Measurements from ENCODE around the gene FLNB.
A peak's percentile ranks its signal among the peaks of the same experiment; 100 is the strongest.

FLNB gene

GRCh38 chr3:58106061-58106460 lies 97.8 kb downstream of the FLNB start:
- no peak for DNase-seq (ENCODE audit: low read depth)

GRCh38 chr3:58106640-58107039 lies 98.4 kb downstream of the FLNB start:
- DNase-seq (ENCODE audit: low read depth), result no peak

GRCh38 chr3:58107597-58107996 lies 99.4 kb downstream of the FLNB start:
- no peak for DNase-seq (ENCODE audit: low read depth)

GRCh38 chr3:58109752-58110151 lies 101.5 kb downstream of the FLNB start:
- no peak for DNase-seq (ENCODE audit: low read depth)

- DNase-seq (ENCODE audit: low read depth), result no peak
Observed at GRCh38 chr3:58111513-58112184, 103.4 kb downstream of the FLNB start.

GRCh38 chr3:58112185-58112535 lies 103.9 kb downstream of the FLNB start:
- DNase-seq (ENCODE audit: low read depth), result no peak

GRCh38 chr3:58115175-58115574 lies 107.0 kb downstream of the FLNB start:
- DNase-seq (ENCODE audit: low read depth), result no peak

- DNase-seq (ENCODE audit: low read depth), result peak; percentile 36
Observed at GRCh38 chr3:58116161-58116955, 108.1 kb downstream of the FLNB start.

- DNase-seq (ENCODE audit: low read depth), result no peak
Observed at GRCh38 chr3:58116985-58117384, 108.8 kb downstream of the FLNB start.

GRCh38 chr3:58117561-58118181 lies 109.4 kb downstream of the FLNB start:
- no peak for DNase-seq (ENCODE audit: low read depth)

GRCh38 chr3:58119186-58119585 lies 111.0 kb downstream of the FLNB start:
- DNase-seq (ENCODE audit: low read depth), result no peak

GRCh38 chr3:58120075-58120812 lies 112.0 kb downstream of the FLNB start:
- no peak for DNase-seq (ENCODE audit: low read depth)

- DNase-seq (ENCODE audit: low read depth), result no peak
Observed at GRCh38 chr3:58121183-58121582, 113.0 kb downstream of the FLNB start.

GRCh38 chr3:58122936-58123700 lies 114.9 kb downstream of the FLNB start:
- DNase-seq (ENCODE audit: low read depth), result no peak

- DNase-seq (ENCODE audit: low read depth), result no peak
Observed at GRCh38 chr3:58124387-58124786, 116.2 kb downstream of the FLNB start.

- DNase-seq (ENCODE audit: low read depth), result no peak
Observed at GRCh38 chr3:58129041-58129770, 121.0 kb downstream of the FLNB start.

GRCh38 chr3:58130591-58130990 lies 122.4 kb downstream of the FLNB start:
- no peak for DNase-seq (ENCODE audit: low read depth)

GRCh38 chr3:58131101-58131825 lies 123.0 kb downstream of the FLNB start:
- no peak for DNase-seq (ENCODE audit: low read depth)

- DNase-seq (ENCODE audit: low read depth), result no peak
Observed at GRCh38 chr3:58132850-58133249, 124.6 kb downstream of the FLNB start.

GRCh38 chr3:58134468-58134867 lies 126.2 kb downstream of the FLNB start:
- no peak for DNase-seq (ENCODE audit: low read depth)

Measured in T-helper 22 cell (primary cell).